Activated T-cell treated with anti-CD3 and anti-CD28 coated beads, Interleukin-2, amount 50 U/mL, for 4 hours (primary cell): ENCODE results near the gene CYP4B1. TPM values are rescaled to one million over a fixed set of nuclear protein-coding genes. Genes with fewer than 3 reads are reported as not detected.
"Not testable (repeated sequence)": the region's sequence is repeated elsewhere in the genome, so short reads cannot be mapped to it uniquely, and the experiment has no call there.

Experiments
- ATAC-seq, 2 donors: fragments of 200-7000 bp; cut with Tn5 transposase; one replicate each; pipeline ENCODE4 v1.10.0; 2021
- DNase-seq: peaks from one replicate; pipeline ENCODE4 v3.0.0-alpha.2; 2020
- H3K27me3 Mint-ChIP-seq: one replicate; pipeline ENCODE4 v1.8.0; 2021; ENCODE audit warnings: low read depth, mixed read lengths
- H3K36me3 Mint-ChIP-seq: one replicate; pipeline ENCODE4 v1.8.0; 2022; ENCODE audit warnings: mixed read lengths; ENCODE audit not compliant: insufficient read depth
- H3K4me1 Mint-ChIP-seq: one replicate; pipeline ENCODE4 v1.8.0; 2021; ENCODE audit warnings: low read depth, mixed read lengths
- H3K4me3 Mint-ChIP-seq: one replicate; pipeline ENCODE4 v1.8.0; 2021; ENCODE audit warnings: mild to moderate bottlenecking, moderate library complexity, mixed read lengths
- H3K9me3 Mint-ChIP-seq: one replicate; pipeline ENCODE4 v1.8.0; 2021; ENCODE audit warnings: mixed read lengths
- total RNA-seq, 3 donors: library from RNA; stranded (reverse); gene quantifications; one replicate each; pipeline ENCODE4 v1.2.1, GENCODE V29; 2021

CYP4B1 gene
- total RNA-seq, 3 donors from 2014 or later = 0.16 to 0.53 (median 0.20) TPM

DNA sequence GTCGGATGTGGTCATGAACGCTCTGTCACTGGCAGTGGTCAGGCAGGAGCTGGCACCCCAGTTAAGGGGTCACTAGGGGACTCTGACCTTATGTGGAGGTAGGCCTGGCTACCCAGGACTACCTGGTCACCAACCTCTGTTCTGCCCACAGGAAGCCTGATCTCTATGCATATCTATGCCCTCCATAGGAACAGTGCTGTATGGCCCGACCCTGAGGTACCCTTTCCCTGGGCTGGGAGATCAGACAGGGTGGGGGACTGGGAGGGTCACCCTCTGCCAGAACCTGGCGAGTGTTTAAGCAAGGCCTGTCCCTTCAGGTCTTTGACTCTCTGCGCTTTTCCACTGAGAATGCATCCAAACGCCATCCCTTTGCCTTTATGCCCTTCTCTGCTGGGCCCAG lies 19.0 kb downstream of the CYP4B1 start:
- no peak for DNase-seq
- no peak for ATAC-seq
- Mint-ChIP-seq H3K9me3 (peaks cover 4% of the 10 kb centered on the region), H3K4me3 (no peak overlapping the region), H3K27me3 (peaks cover 3% of the 10 kb centered on the region), H3K36me3 (no peaks in the 10 kb centered on the region), H3K4me1 (no peaks in the 10 kb centered on the region)

DNA sequence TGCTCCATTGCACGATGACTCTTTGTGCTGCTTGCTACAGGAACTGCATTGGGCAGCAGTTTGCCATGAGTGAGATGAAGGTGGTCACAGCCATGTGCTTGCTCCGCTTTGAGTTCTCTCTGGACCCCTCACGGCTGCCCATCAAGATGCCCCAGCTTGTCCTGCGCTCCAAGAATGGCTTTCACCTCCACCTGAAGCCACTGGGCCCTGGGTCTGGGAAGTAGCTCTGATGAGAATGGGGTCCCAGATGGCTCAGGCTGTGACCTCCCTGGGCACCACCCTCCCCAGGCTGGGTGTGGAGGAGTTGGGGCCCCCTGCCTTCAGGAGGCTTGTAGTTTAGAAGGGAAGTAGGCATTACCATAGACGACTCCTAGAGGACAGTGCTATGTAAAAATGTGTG lies 19.7 kb downstream of the CYP4B1 start:
- H3K27me3 Mint-ChIP-seq = peaks cover 3% of the 10 kb centered on the region
- DNase-seq (no peak), ATAC-seq (no peak)
- H3K9me3 Mint-ChIP-seq = peaks cover 4% of the 10 kb centered on the region
- no peak overlapping the region for H3K4me3 Mint-ChIP-seq
- no peaks in the 10 kb centered on the region for H3K36me3 Mint-ChIP-seq
- no peaks in the 10 kb centered on the region for H3K4me1 Mint-ChIP-seq

DNA sequence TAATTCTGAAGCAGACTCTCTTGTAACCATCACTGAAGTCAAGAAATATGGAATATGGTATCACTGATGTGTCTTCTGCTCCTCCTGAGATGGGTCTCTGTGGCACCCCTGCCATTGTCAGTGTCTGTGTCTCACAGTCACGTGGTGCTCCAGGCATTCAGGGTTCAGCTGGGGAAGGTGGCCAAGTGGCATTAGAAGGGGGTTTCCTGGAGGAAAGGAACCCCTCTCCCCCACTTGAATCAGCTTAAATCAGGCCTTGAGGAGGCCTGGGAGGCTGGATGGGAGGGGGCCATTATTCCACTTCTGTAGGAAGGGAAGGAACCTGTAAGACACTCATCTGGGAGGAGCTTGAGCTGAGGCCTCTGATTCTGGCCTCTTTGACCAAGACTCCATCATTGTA lies 20.5 kb downstream of the CYP4B1 start:
- no peak for DNase-seq
- Mint-ChIP-seq H3K9me3 (peaks cover 4% of the 10 kb centered on the region), H3K36me3 (no peaks in the 10 kb centered on the region), H3K4me1 (no peaks in the 10 kb centered on the region), H3K27me3 (peaks cover 3% of the 10 kb centered on the region), H3K4me3 (no peak overlapping the region)
- ATAC-seq = no peak

DNA sequence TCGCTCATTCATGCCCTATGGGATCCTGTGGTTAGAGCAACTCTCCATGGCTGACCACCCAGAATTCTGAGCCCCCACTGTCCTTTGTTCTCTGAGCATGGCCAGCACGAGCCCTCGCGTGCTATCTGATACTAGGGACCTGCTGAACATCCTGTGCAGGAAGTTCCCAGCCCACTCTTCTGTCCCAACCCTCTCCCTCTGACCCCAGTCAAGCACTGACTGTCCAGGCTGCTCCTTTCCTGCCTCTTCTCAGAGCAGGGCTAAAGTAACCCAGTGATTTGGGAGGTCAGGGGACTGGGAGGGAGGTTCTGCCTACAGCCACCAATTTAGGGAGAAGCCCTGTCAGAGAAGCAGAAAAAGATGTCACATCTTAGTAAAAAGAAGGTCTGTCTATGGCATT lies 21.2 kb downstream of the CYP4B1 start:
- DNase-seq = no peak
- Mint-ChIP-seq H3K4me3 (no peak overlapping the region), H3K36me3 (no peaks in the 10 kb centered on the region), H3K9me3 (peaks cover 4% of the 10 kb centered on the region), H3K4me1 (no peaks in the 10 kb centered on the region), H3K27me3 (peaks cover 3% of the 10 kb centered on the region)
- ATAC-seq = no peak

DNA sequence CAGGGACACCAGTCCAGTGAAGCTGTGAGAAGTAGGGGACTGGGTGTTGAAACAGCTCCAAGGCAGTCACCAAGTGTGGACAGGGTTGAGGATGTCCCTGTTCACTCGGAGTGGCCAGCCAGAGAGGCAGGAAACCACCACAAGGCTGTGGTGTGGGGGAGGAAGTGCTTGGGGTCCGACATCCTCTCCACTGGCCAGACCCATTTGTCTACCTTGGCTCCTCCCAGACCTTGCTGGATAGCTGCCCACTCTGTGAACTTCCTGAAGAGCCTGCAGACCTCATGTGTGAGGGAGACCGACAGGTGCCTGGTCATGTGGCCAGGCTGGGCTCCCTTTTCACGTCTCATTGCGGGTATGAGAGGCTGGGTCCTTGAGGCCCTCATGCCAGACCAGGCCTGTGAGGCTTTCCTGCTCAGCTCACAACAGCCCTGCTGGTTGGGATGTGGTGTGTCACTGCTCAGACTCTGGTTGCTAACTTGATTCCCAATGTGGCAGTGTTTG lies 21.8 kb downstream of the CYP4B1 start:
- H3K9me3 Mint-ChIP-seq = peaks cover 4% of the 10 kb centered on the region
- no peak for DNase-seq
- peaks cover 3% of the 10 kb centered on the region for H3K27me3 Mint-ChIP-seq
- H3K4me1 Mint-ChIP-seq = no peaks in the 10 kb centered on the region
- H3K36me3 Mint-ChIP-seq = no peaks in the 10 kb centered on the region
- ATAC-seq = no peak
- no peak overlapping the region for H3K4me3 Mint-ChIP-seq

DNA sequence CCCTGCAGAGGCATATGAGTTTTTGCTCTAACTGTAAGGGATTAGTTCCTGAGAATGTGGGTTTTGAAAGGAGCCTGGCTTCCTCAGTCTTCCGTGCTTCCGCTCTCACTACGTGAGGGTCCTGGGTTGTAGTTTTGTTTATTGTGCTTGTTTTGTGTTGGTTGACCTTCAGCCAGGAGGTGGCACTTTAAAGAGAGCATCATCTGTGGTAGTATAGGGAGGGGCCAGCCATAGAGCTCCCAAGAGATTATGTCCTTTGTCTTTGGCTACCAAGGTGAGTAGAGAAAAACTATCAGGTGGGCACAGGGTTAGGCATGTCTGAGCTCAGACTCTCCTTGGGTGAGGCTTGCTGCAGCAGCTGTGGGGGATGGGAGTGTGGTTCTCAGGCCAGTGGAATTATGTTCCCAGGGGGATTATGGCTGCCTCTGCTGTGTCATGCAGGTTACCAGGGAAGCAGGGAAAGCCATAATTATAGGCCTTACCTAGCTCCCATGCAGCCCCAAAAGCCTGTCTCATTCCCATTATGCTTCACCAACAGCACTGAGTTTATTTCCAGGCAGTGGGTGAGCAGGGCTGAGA lies 23.5 kb downstream of the CYP4B1 start:
- Mint-ChIP-seq H3K36me3 (no peaks in the 10 kb centered on the region), H3K4me3 (no peak overlapping the region), H3K4me1 (no peaks in the 10 kb centered on the region), H3K9me3 (peaks cover 4% of the 10 kb centered on the region), H3K27me3 (peaks cover 7% of the 10 kb centered on the region)
- no peak for ATAC-seq
- no peak for DNase-seq

DNA sequence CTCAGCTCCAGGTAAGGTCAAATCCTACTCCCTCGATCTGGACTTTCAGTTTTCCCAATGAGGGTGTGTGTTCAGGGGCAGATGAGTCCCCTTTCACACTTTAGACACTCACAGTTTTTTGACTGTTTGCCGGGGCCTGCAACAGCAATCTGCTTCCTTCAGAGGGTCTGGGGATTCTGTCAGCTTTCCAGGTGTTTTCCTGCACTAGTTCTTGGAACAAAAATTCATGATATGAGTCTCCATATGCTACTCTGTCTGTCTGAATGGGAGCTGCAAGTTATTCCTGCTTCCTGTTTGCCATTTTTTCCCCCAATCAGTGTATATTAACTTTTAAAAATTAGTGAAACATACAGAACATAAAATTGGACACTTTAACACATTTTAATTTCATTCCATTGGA lies 24.3 kb downstream of the CYP4B1 start:
- H3K27me3 Mint-ChIP-seq = peaks cover 10% of the 10 kb centered on the region

DNA sequence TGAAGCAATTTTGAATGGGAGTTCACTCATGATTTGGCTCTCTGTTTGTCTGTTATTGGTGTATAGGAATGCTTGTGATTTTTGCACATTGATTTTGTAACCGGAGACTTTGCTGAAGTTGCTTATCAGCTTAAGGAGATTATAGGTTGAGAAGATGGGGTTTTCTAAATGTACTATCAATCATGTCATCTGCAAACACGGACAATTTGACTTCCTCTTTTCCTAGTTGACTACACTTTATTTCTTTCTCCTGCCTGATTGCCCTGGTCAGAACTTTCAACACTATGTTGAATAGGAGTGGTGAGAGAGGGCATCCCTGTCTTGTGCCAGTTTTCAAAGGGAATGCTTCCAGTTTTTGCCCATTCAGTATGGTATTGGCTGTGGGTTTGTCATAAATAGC lies 28.0 kb downstream of the CYP4B1 start:
- not testable (repeated sequence) for H3K9me3 Mint-ChIP-seq, DNase-seq, H3K36me3 Mint-ChIP-seq, H3K4me3 Mint-ChIP-seq, ATAC-seq, H3K4me1 Mint-ChIP-seq
- H3K27me3 Mint-ChIP-seq = peaks cover 15% of the 10 kb centered on the region

More for the DNA sequence above, 24.3 kb downstream of the CYP4B1 start:
- H3K4me1 Mint-ChIP-seq = no peaks in the 10 kb centered on the region
- no peak overlapping the region for H3K4me3 Mint-ChIP-seq
- H3K9me3 Mint-ChIP-seq = peaks cover 4% of the 10 kb centered on the region
- no peak for DNase-seq
- ATAC-seq = no peak
- no peaks in the 10 kb centered on the region for H3K36me3 Mint-ChIP-seq

DNA sequence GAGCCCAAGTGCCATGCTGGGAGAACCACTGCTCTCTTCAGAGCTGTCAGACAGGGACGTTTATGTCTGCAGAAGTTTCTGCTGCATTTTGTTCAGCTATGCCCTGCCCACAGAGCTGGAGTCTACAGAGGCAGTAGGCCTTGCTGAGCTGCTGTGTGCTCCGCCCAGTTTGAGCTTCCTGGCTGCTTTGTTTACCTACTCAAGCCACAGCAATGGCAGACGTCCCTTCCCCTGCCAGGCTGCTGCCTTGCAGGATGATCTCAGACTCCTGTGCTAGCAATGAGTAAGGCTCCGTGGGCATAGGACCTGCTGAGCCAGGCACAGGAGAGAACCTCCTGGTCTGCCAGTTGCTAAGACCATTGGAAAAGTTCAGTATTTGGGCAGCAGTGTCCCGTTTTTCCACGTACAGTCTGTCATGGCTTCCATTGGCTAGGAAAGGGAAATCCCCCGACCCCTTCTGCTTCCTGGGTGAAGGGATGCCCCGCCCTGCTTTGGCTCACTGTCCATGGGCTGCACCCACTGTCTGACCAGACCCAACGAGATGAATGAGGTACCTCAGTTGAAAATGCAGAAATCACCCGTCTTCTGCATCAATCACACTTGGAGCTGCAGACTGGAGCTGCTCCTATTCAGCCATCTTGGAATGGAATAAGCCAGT lies 31.9 kb downstream of the CYP4B1 start:
- Mint-ChIP-seq H3K9me3 (no peaks in the 10 kb centered on the region), H3K36me3 (no peaks in the 10 kb centered on the region), H3K27me3 (peaks cover 16% of the 10 kb centered on the region), H3K4me3 (no peak overlapping the region), H3K4me1 (no peaks in the 10 kb centered on the region)
- DNase-seq = no peak
- no peak for ATAC-seq

DNA sequence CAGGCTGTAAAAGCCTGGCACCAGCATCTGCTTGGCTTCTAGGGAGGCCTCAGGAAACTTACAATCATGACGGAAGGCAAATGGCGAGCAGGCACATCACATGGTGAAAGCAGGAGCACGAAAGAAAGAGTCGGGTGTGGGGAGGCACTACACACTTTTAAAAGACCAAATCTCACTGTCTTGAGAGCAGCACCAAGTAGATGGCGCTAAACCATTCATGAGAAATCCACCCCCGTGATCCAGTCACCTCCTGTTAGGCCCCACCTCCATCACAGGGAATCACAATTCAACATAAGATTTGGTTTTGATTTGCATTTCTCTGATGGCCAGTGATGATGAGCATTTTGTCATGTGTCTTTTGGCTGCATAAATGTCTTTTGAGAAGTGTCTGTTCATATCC lies 36.6 kb downstream of the CYP4B1 start:
- H3K4me3 Mint-ChIP-seq, DNase-seq, ATAC-seq, H3K36me3 Mint-ChIP-seq, H3K9me3 Mint-ChIP-seq, H3K4me1 Mint-ChIP-seq: not testable (repeated sequence)
- H3K27me3 Mint-ChIP-seq = peaks cover 15% of the 10 kb centered on the region

DNA sequence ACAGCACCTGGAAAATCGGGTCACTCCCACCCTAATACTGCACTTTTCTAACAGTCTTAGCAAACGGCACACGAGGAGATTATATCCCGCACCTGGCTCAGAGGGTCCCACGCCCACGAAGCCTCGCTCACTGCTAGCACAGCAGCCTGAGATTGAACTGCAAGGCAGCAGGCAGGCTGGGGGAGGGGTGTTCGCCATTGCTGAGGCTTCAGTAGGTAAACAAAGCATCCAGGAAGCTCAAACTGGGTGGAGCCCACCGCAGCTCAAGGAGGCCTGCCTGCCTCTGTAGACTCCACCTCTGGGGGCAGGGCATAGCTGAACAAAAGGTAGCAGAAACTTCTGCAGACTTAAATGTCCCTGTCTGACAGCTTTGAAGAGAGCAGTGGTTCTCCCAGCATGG lies 47.5 kb downstream of the CYP4B1 start:
- H3K4me3 Mint-ChIP-seq, ATAC-seq, H3K9me3 Mint-ChIP-seq, H3K36me3 Mint-ChIP-seq, DNase-seq, H3K4me1 Mint-ChIP-seq: not testable (repeated sequence)
- H3K27me3 Mint-ChIP-seq = peaks cover 58% of the 10 kb centered on the region

DNA sequence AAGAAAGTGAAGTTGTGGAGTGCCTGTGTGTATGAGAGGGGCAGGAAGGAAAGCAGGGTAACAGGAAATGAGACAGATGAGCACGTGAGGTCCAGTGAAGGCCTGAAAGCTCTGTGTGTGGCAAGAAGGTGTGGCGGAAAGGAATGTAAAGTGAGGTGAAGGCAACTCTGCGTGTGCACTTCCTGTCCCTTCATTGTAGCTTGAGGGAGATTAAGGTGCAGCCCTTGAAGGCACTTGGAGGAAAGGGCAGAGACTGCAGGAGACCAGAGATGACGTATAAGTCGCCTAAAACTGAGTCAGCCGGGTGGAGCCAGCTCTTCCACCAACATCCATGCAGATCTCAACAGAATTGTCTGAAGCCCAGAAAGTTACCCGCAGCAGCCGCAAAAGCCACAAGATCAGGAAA lies 58.8 kb downstream of the CYP4B1 start:
- ATAC-seq, H3K4me1 Mint-ChIP-seq, H3K9me3 Mint-ChIP-seq, DNase-seq, H3K36me3 Mint-ChIP-seq, H3K4me3 Mint-ChIP-seq: not testable (repeated sequence)
- peaks cover 24% of the 10 kb centered on the region for H3K27me3 Mint-ChIP-seq

DNA sequence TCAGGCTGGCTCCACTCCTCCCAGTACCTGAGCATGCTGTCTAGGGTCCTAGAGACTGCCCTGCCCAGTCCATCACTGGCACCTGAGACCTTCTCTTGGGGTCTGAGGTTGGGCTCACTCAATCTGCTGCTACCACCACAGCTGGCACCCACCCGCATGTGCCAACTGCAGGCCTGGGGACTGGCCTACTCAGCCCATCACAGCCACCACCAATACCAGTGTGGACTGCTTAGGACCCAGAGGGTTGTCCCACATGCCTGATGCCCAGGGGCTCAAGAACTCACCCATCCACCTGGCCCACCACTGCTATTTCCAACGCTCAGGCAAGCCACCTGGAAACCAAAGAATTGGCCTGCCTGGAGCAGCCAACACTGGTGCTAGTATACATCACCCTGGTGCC lies 63.5 kb downstream of the CYP4B1 start:
- Mint-ChIP-seq H3K9me3 (peaks cover 22% of the 10 kb centered on the region), H3K36me3 (peaks cover 2% of the 10 kb centered on the region), H3K4me1 (peaks cover 2% of the 10 kb centered on the region), H3K27me3 (peaks cover 28% of the 10 kb centered on the region), H3K4me3 (no peak overlapping the region)
- ATAC-seq (no peak), DNase-seq (no peak)
